Right kidney (tissue), 1 donor: ENCODE data around the gene MAD1L1.
A peak's percentile ranks its signal among the peaks of the same experiment; 100 is the strongest.
"Not testable (repeated sequence)": the region's sequence is repeated elsewhere in the genome, so short reads cannot be mapped to it uniquely, and the experiment has no call there.

Experiments
- DNase-seq: peaks from one replicate; pipeline ENCODE4 v3.0.0-alpha.2; 2016

Gene MAD1L1

DNA sequence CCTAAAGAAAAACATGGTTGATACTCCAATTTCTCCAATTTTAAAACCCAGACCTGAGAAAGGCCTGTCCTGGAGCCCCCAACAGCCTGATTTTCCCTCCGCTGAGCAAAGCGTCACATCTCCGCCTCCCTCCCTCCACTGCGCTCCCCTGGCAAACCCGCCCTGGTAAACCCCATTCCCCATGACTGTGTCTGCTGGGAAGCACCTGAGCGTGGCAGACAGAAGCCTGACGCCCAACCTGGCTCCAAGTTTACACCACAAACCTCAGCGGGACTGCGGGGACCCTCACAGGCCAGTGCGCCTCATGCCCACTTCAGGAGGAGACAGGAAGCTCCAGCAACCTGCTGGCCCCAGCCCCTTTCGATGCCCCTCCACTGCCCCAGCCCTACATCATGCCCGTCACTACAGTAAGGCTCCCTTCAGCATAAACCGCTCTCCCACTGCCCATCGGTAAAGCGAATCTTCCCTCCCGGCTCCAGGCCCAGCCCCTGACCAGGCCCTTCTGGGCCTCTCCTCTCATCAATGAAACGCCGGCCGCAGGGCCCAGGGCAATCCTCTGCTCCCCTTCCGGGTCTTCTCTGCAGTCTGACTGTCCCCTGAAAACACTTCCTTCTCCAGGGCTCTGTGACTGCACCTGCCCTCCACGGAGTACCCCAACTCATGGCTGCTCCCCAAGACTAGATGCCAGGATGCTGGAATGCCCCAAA is 233.3 kb downstream of the MAD1L1 start:
- no peak for DNase-seq

DNA sequence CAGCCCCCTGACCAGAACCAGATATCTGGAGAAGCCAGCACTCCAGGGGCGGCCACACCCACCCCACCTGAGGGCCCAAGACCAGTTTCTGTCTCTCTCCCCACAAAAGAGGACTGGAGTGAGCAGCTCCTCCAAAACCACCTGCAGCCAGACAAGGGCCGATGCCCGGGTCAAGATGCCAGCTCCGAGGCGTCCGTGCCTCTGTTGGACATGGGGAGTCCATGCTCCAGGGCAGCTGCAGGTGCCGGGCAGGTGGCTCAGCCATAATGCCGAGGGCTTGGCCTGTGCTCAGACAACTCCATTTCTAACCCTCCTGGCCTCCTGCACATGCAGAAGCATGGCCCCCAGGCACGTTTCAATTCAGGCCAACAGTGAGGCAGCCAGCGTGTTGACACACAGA is 234.6 kb downstream of the MAD1L1 start:
- no peak for DNase-seq

DNA sequence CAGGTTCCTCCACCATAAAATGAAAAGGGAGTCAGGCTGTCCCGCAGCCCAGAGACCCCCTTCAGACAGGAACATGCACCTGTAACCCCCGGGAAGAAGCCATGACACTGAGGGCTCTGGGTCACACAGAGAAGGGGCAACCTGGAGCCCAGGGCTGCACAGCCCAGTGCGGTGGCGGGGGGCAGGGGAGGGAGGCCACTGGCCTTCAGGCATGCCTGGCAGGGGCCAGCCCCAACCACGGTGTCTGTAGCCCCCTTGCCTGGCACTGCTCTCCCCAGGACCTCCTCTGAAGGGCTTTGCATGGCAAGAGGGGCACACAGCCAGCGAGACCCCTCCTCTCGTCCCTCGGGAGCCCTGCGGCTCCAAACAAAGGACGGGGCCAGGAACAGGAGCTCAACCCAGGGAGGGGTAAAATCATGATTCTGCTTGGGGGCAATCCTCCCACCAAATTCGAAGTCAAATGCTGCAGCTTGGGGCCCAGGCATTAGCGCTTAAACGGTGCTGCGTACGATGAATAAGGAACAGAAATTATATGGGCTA is 235.1 kb downstream of the MAD1L1 start:
- no peak for DNase-seq

DNA sequence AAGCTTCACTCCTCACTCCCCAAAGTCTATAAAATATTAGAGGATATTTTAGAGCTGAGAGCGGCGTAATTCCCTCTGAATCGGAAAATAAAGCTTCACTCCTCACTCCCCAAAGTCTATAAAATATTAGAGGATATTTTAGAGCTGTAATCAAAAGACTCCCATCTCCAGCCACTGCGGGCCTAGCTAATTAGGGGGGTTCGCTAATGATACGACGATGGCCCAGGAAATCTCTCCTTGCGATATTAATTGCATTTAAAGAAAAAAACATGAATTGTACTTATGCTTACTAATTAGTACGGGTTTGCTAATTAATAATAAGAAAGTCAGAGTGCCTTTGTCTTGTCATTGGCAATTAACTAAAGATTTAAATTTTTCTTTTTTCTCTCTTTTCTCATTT is 235.9 kb downstream of the MAD1L1 start:
- DNase-seq = no peak

DNA sequence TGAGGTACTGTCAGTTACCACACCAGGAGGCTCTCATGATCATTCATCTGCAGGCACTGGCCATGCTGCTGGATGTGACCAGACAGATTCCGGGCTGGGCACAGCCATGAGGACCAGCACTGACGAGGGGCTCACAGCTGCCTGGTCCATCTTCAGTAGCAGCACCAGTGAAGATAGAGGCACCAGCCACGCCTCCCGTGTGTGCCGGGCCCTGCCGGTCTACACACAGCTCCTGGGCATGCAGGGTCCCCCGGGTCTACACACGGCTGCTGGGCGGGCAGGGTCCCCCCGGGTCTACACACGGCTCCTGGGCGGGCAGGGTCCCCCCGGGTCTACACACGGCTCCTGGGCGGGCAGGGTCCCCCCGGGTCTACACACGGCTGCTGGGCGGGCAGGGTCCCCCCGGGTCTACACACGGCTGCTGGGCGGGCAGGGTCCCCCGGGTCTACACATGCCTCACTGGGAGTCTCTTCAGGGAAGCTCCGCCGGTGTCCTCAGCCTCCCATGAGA is 236.8 kb downstream of the MAD1L1 start:
- not testable (repeated sequence) for DNase-seq

DNA sequence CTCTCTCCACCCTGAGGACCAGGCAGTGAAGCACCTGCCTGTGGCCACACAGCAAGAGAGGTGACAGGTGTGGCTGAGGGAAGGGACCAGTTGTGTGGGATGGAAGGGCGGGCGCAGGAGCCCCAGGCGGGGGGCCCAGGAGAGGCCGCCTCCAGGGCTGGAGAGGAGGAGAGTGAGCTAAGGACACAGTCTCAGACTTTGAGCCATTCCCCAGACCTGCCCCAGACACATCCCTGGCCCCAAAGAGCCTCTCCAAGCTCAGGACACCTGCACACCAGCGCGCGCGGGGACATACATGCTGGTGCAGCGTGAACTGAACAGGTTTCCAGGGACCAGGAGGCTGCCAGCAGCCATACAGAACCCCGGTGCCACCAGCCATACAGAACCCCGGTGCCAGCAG is 237.3 kb downstream of the MAD1L1 start:
- DNase-seq = no peak

DNA sequence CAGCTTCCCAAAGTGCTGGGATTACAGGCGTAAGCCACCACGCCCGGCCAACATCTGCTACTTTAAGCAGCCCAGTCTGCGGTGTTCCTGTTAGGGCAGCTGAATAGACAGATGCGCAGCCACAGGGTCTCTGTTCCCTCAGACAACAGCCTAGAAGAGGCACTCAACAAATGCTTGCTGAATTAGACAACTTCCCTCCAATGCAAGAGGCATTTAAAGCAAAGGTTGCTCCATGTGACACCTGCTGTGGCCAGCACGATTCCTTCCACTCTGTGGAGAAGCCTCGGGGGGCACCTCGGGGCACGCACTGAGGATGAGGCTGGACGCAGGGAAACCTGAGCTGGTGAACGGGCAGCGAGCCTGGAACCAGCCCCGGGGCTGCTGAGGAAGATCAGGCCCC is 237.8 kb downstream of the MAD1L1 start:
- DNase-seq = no peak

DNA sequence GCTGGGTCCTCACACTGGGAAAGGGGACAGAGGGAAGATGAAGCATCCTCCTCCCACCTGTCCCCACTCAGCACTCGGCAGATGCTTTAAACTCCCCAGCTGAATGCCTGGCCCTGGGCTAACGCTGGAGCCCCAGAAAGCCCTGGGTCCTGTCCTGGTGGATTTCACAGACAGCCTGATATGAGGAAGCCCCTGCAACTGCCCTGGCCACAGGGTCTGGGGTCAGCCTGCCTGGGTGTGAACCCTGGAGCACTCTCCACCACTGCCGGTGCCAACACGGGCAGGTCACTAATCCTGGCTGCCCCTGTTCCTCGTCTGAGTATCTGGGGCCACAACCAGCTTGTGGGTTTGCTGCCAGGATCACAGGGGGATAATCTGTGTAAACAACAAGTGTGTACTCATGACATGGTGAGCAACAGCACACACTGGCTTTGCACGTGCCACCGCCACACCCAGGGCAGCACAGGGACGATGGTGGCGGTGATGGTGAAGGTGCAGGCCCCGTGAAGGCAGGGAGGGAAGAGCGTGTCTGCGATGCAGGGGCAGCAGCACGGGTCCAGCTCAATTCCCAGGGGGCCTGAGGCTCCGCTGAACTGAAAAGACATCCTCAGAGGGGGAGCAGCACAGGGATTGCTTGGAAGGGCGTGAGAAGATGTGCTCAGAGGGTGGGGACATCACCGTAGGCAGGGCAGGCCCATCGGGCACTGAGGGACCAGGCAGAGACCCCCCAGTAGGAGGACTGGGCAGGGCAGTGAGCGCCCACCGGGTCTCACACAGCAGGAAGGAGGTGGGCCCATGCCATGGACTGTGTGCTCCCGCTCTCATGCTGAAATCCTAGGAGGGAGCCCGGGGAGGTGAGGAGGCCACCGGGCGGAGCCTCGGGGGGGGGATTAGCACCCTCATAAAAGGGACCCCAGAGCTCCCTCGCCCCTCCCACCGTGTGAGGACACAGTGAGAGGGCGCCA is 238.7 kb downstream of the MAD1L1 start:
- no peak for DNase-seq

DNA sequence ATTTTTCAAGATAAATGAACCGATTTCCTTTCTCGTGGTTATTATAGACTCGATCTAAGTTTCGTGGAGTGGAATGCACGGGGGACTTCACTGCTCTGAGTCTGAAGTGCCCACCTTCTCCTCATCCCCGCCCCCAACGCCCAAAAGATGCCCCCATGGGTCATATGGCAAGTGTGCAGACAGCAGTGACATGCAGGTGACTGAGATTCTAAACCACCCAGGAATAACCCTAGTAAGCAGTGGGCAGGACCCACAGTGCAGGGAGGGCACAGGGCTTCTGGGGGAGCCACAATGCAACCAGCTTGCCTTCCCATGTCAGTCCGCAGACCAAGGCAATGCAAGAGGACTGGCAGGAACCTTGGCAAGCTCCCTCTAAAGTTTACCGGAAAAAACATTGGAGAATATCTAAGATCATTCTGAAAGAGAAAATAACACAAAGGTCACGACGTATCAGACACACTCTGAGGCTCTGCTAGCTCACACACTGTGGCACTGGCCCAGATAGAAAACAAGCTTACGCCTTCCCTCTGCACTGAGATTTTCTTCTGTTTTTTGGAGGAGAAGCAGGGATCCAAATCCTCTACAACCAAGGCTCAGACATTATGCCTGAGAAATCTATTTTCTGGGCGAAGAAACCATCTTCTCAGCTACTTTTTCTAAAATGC is 239.6 kb downstream of the MAD1L1 start:
- no peak for DNase-seq

DNA sequence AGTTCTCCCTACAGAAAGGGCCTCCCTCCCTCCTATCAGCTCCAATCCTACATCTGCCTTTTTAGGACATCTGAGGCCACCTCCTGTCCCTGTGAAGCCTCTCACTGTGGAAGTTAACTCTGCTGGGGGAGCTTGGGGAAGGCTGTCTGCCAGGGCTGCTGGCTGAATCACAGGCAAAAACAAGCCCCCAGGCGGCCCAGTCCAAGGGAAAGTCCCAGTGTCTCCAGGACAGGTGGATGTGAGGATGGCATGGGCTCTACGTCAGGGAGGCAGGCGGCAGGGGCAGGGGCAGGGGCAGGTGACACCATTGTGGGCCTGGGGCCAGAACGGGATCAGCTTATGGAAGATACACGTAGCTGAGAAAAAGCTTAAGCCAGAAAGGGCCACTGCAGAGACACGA is 240.2 kb downstream of the MAD1L1 start:
- no peak for DNase-seq

DNA sequence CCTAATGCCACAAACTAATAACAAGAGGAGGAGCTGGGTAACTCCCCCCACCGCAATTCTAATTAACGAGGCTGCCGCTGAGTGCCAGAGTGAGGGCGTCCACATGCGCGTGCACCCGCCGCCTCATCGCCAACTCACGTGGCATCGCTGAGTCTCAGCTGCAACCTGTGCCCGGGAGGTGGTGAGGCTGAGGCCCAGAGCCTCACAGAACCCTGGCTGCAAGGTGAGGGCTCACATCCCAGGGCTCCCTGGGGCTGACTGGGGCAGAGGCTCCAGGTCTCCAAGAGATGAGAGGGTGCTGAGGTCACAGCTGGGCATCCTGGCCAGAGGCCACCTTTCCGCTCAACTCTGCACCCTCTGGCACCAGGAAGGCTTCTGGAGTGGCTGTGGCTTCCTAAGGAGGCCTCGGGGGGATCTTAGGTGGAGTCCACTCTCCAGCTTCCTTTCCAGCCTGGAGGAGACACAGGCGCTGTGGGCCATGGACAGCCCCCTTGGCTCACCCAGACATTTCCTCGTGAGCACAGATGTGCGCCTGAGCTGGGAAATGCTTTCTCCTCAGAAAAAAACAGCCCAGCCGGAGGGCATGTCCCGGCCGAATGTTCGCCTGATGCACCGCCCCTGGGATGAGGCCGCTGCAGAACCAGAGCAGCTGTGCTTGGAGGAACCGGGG is 242.6 kb downstream of the MAD1L1 start:
- no peak for DNase-seq

DNA sequence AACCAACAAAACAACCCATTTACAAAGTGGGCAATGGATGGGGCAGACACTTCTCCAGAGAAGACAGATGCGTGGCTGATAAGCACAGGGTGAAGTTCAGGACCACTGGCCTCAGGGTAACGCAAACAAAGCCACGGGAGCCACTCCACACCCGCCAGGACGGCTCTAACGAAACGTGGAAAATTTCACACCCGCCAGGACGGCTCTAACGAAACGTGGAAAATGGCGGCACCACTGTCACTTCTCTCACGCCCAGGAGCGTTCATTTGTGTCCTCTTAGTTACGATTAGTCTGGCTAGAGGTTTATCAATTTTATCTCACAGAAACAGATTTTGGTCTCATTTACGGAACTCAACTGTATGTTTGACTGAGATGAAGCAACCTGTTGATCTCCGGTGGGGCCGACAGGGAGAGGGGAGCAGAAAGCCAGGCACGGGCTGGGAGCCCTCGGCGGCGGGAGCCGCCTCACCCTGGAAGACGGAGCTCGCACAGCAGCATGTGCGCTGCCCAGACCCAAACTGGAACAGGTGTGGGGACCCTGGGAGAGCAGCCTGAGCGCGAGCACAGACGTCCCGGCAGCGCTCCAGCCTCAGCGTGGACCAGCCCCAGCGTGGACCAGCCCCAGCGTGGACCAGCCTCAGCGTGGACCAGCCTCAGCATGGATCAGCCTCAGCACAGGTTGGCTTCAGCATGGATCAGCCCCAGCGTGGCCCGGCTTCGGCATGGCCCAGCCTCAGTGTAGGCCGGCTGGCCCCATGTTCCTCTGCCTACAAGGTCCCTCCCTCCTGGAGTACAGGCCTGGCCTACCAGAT is 243.5 kb downstream of the MAD1L1 start:
- DNase-seq = no peak

DNA sequence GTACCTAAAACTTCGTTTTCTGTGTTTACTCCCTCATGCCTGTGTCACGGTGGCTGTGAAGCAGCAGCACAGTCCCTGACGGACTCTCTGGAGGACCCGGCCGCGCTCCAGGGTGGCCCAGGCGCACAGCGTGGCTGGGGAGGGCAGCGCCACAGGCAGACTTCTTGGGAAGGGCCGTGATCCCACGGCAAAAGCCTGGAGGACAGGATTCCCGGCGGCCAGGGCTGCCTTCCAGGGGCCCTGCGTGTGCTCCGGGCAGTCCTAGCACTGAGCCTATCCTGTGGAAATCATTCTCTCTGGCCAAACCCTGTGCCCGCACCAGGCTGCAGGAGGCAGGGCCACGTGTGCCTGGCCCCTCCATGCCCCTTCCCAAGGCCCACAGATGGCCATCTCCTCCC is 244.2 kb downstream of the MAD1L1 start:
- DNase-seq = no peak

DNA sequence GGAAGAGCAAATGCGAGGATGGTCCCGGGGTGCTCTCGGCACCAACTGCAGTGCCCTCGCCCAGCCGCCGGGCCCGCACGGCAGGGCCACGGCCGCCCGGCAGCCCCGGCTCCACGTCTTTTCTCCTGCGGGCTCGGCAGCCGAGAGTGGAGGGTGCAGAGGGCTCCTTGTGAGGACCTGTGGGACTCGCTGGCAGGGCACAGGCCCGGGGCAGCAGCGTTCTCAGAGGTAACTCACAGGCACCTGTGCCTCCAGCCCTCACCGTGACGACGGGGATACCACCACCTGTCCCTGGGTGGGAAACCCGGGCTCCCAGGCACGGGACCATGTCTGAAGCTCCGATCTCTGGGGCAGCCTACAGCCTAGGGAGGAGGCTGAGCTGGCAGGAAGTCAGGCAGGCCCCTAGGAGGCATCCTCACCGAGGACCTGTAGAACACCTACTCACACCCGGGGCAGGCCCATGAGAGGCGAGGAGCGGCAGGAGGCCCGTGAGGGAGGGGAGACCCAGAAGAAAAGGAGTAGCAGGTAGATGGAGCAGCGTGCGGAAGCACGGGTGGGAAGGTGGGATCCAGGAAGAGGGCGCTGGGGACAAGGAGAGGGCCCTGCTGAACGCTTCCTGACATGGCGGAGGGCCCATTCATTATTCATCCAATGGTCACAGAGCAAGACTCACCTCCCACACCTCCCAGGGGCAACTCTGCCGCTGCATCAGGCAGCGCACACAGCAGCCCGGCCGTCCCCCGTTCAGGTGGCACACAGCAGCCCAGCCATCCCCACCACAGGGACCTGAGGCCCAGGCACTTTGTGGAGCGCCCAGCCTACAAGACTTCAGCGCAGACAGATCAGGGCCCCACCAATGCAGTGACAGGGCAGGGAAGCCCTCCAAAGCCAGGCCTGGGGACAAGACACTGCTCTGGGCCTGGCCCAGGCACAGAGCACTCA is 244.9 kb downstream of the MAD1L1 start:
- no peak for DNase-seq

DNA sequence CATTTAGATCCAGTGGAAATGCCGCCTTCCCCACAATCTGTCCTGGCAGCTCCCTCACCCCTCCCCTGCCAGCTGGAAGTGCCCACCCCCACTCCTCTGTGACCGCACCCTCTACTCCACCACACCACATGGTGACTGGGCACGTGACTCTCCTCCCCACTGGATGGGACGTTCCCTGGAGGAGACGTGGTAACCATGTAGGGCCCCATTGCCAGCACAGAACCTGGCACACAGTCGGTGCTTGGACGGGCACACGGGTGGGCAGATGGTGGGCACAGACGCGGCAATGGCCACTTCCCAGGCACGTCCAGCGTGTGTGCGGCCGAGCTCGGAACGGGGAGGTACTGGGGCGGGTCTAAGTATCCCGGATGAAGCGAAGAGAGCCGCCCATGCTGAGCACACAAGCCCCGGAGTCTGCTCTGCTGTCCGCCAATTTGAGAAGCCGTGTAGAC is 245.6 kb downstream of the MAD1L1 start:
- DNase-seq = no peak

DNA sequence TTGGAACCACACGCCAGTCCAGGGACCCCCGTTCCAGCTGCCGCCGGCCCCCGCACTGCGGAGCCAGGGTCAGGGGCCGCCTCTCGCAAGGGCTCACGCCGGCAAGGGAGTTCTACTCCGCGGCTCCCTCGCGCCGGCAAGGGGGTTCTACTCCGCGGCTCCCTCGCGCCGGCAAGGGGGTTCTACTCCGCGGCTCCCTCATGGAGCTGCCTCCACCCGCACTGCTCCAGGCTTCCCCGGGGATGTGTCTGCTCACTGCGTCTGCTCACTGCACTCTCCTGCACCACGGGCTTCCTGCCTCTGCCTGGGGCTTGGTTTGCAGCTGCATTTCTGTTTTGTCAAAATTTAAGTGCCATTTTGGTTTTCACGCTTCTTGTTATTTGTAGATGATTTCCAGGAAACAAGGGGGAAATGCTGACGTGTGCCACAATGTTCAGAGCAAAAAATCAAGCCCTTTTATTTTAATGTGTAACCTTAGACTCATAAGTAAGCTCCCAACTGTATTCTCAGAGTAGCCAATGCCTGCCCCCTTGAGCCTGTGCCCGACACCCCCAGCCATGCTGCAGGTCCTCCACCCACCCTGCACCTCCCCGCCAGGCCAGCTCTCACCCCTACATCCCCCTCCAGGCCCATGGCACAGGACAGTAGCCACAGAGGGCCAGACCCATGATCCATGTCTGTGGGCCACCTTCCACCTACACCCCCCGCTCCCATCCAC is 246.2 kb downstream of the MAD1L1 start:
- DNase-seq = no peak

DNA sequence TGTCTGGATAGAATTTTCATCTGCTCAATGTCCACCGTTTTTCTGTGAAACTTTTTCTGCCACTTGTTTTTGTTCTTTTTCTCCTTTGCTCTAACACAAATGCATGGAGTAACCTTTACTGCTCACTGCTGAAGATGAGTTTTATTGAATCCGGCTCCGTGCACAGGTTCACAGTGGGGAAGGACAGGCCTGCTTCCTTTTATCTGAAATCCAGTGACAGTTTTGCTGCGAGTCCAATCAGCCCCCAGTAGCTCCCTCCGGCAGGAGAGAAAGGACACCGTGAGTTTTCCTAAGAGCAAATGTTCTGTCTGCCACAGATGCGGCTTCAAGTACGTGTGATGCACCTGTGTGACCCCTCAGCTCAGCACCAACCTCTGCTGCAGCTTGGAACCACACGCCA is 246.8 kb downstream of the MAD1L1 start:
- DNase-seq = no peak

DNA sequence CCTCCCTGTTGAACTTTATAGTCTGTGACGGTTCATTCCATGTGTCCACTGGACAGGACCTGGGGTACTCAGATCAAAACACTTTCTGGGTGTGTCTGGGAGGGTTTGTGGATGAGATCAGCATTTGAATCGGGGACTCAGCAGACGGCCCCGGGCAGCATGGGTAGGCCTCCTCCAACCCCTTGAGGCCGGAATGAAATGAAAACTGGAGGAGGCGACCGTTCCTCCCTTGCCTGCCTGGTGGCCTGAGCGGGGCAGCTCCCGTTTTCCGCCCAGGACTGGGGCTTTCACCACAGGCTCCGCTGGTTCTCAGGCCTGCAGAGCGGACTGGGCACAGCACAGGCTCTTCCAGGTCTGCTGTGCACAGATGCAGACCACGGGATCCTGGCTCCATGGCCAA is 247.7 kb downstream of the MAD1L1 start:
- peak; percentile 24 for DNase-seq

DNA sequence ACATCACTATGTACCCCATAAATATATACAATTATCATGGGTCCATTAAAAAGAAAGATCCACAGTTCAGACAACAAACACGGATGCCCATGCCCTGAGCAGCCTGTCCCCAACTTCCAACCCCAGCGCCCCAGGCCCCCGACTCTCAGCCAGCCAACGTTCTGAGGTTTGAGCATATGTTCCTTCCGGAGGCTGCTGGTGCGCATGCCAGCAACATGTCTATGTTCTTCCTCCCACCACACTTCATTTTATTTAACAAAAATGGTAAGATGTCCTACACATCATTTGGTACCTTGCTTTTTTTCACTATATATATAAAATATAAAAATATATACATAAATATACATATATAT is 250.9 kb downstream of the MAD1L1 start:
- DNase-seq = no peak
